KG1 (cell line): ENCODE data around the gene SELPLG.
"Not testable (repeated sequence)": the region's sequence is repeated elsewhere in the genome, so short reads cannot be mapped to it uniquely, and the experiment has no call there.

Experiments used
- DNase-seq: peaks from one replicate; lab custom pipeline; 2025; lab: John Stamatoyannopoulos, UW

Gene SELPLG

DNA sequence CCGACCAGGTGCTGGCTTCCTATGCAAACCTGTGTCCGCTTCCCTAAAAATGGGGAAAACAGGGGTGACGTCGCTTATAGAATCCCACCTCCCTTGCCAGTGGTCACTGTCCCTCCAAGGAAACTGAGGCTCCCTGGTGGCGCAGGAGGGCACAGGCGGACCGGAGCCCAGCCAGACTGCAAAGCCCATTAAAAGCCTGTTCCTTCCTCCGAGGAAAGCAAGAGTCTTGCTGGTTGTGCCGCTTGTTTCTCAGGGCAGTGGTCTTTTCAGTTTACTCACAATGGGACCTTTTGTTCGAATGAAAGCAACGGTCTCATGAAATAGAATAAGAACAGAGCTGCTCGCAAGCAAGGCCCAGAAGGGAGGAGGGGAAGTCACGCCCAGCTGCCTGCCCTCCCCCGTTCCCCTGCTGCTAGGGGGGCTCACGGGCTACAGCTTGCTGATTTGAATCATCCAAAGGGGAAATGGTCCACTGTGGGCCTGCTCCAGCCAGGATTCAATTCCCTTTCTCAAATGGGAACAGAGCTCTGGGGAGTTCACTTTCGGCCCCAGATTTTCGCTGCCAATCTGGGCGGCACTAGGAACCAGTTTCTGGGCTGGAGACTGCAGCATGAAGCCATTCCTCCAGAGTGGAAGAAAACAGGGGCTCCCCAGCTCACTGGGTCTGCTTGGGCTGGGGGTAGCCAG lies 4.6 kb upstream of the SELPLG start:
- no peak for DNase-seq

DNA sequence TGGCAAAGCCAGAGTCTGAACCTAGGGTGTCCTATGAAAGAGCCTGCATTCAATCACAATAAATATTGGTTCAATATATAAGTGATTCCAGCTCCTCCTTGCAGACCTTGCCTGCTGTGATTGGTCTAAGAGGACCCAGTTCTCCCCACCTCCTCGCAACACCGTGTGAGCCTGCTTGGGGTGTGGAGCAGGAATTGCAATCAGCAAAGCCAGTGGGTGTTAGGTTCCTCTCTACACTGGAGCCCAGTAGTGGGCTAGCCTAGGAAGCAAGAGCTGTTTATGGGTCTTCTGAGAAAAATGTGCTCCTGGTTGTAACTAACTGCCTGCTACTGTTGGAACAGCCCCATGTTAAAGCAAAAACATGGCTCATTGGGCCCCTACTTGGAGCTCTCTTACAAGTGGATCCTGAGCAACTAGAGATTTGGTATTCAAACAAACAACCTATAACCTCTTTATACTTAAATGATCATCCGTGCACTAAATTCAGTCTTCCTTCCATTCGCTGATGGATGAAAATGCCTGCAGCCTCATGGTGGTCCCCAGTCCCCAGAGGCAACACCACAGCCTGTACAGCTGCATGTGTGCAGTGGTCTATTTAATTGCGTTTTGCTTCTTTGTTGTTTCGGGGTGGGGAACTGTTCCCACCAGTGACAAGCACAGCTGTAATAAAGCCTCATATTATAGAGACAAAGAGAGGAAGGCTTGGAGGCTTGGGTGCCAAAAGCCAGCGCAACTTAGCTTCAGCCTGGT lies 3.7 kb upstream of the SELPLG start:
- no peak for DNase-seq

DNA sequence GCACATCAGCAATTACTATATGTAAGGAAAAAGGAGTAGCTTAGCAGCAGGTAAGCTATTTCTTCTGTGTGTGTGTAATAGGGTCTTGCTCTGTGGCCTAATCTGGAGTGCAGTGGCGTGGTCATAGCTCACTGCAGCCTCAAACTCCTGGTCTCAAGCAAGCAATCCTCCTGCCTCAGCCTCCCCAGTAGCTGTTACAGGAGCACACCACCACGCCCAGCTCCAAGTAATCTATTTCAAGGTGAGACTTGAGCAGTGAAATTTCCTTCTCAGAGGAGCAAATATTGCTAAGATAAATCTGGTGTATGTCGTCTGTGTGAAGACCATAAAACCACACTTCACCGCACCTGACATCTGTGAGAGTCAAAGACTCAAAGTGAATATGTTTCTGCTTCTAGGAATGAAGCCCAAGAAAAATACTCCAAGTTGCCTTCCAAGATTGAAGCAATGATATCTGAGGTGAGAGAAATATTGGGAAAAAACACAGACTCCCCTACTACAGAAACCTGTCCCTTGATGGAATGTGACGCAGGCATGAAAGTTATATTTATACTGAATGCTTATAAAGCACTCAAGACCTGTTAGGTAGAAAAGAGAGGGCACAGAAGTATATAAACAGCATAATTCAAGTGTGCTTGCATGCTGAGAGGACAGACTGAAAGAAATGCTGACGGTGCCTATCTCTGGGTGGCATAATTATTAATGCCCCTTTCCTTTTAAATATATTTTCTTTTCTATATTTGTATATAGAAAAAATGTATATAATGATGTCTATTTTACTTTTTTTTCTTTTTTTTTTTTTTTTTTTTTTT lies 2.5 kb upstream of the SELPLG start:
- DNase-seq = no peak

DNA sequence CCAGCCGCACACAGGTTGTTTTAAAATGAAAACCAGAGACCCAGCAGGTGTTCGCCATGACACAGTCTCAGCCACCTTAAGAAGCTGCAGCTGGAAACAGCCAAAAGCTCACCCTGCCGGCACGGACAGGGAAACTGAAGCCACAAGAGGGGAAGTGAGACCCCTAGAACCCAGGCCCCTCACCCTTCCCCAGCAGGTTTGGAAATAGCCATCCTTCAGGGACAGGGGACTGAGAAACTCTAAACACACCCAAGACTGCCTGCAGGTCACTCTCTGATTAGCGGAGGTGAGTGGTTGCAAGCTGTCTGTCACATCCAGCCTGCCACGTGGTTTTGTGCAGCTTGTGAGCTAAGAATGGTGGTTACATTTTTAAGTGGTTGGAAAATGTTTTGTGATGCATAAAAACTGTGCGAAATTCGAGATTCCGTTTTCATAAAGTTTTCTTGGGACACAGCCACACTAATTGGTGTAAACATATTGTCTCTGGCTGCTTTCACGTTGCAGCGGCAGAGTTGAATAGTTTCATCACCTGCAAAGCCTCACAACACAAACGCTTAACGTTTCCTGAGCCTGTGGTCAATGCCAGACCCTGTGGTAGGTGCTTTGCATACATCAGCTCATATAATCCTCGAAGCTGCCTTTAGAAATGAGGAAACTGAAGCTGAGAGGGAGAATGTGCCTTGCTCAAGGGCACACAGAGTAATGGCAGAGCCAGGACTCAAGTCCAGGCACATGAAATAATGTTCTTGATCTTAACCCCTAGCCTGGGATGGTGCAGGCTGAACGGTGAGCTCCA lies 1.7 kb upstream of the SELPLG start:
- DNase-seq = peak; percentile 93

DNA sequence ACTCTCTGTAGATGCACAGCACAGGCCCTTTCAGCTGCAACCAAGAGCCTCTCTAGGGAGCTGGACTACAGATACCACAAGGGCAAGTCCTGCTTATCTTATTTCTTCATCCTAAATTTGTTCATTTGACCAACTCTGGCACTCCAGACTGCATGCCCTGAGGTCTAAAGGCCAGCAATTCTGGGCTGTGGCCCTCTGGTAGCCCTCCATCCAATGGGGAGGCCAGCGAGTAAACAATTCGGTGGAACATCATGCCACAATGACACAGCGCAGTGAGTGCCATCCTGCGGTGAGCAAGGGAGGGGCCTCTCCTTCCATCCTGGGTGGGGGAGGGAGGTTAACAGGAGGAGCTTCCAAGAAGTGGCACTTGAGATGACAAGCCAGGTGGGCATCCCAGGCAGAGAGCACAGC lies 652 bp upstream of the SELPLG start:
- DNase-seq = no peak

DNA sequence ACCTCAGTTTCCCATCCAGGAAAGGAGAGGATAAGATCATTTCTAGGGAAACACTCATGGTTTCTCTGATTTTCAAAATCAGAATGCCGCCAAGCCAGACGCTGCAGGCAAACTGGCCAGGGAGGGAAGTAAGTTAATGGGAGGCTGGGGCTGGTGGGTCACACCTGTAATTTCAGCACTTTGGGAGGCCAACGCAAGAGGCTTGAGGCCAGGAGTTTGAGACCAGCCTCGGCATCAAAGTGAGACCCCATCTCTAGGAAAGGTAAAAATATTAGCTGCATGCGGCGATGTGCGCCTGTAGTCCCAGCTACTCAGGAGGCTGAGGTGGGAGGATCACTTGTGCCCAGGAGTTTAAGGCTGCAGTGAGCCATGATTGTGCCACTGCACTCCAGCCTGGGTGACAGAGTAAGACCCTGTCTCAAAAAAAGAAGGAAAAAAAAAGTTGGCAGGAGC lies 587 bp downstream of the SELPLG start:
- DNase-seq = no peak

DNA sequence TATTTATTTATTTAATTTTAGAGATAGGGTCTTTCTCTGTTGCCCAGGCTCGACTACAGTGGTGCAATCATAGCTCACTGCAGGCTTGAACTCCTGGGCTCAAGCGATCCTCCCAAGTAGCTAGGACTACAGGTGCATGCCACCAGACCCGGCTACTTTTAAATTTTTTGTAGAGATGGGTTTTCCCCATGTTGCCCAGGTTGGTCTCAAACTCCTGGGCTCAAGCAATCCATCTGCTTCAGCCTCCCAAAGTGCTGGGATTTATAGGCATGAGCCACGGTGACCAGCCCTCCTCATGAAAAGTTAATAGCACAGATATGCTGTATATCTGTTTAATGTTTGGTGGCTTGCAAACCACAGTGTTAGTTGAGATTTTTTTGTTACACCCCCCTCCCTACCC lies 2.4 kb downstream of the SELPLG start:
- not testable (repeated sequence) for DNase-seq

DNA sequence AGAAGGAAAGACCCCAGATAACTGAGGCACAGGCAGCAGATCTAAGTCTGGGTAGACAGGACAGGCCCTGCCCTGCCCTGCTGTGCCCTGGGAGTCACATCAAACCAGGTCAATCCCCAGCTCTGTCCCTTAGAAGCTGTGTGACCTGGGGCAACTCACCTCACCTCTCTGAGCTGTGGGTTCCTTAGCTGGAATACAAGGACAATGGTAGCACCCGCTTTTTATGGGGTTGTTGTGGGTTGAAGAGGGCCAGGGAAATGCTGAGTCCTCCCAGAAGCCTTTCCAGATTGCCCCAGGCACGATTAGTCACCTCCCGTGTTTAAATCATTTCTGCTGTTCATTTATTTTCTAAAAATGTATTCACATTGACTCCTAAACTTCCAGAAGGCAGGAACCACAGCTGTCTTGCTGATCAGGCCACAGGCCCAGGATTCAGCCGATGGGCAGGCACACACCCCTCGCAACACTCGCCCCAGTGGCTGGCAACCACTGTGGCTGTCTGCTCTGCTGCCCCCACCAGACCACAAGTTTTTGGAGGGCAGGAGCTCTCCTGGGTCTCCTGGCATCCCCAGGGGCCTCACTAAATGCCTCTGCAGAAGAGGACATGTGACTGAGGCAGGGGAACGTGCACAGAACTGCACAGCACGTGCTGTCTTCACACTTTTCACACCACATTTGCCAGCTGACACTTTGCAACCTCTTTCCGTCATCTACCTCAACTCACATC lies 3.0 kb downstream of the SELPLG start:
- no peak for DNase-seq

DNA sequence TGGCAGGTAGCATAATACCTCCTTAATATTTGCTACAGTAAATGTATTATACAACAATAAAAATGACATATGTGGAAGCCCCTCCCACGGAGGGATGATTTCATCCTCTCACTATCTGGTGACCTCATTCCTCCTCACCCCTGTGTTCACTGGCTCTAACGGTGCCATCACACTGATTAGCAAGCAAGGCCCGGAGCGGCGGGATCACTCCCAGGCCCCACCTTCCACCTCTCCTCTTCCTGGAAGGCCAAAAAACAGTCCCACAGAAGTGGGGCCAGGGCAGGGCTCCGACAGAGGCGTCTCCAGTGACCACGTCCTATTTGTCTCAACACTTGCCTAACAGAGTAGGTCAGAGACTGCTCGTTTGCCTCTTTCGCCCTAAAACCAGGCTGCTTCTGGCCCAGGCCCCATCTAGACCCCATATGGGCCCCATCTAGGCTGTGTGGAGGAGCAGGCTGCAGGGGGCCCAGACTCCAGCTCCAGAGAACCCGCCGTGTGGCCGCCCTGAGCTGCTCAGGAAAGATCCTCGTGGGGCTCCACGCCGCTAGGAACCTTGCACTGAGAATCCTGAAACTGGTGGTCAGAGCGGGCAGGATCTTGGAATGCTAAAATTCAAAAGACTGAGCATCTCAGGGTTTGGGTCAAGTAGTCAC lies 3.7 kb downstream of the SELPLG start:
- no peak for DNase-seq

DNA sequence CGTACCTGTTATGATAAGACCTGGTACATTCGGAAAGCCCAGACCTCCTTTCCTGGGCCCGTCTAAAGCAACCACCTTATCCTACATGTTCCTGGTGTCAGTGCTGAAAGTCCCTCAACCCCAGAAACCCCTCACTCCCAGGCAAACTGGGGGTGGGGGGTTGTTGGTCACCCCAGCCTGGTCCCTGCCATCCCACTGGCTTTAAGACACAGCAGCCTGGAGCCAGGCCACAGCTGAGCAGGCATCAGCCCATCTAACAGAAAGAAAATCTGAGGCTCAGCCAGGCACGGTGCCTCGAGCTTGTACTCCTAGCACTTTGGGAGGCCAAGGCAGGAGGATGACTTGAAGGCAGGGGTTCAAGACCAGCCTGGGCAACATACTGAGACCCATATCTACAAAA lies 4.5 kb downstream of the SELPLG start:
- DNase-seq = no peak

DNA sequence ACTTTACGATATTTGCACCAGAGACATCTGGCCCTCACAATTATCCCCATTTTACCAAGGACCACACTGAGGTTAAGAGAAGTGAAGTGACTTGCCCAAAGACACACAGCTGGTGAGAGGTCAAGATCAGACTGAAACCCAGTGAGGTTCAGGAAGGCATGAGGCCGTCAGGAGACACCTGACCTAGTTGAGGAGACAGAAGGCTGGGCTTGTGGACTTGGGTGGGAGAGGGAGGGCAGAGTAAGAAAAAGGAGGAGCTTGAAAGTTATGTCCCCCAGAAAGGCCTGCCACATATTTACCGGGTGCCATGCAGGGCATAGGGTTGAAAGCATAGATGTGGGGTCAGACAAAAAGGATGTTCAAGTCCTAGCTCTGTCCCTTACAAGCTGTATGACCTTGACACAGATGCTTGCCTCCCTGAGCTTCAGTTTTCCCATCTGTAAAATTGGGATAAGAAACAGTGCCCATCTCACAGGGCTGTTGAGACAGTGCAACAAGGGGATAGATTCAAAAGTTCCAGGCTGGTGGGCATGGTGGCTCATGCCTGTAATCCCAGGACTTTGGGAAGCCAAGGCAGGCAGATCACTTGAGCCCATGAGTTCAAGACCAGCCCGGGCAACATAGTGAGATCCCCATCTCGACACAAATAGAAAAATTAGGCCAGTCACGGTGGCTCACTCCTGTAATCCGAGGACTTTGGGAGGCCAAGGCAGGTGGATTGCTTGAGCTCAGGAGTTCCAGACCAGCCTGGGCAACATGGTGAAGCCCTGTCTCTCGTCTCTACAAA lies 6.4 kb downstream of the SELPLG start:
- DNase-seq = no peak

DNA sequence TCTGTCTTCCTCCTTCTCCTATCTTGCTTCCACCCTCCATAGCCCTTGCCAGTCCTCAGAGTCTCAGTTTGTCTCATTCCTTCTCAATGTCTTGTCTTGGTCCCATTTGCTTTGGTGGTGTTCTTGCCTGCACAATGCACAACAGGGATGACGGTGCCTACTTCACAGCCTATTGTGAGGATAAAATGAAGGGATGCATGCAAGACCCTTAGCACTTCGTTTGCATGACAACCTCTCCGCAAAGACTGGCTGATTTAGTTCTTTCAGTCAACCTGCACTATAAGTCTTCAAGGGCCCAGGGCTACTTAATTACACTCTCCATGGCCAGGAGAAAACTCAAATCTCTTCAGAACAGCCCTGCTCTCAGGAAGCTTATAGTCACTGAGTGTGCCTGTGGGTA lies 8.5 kb downstream of the SELPLG start:
- no peak for DNase-seq

DNA sequence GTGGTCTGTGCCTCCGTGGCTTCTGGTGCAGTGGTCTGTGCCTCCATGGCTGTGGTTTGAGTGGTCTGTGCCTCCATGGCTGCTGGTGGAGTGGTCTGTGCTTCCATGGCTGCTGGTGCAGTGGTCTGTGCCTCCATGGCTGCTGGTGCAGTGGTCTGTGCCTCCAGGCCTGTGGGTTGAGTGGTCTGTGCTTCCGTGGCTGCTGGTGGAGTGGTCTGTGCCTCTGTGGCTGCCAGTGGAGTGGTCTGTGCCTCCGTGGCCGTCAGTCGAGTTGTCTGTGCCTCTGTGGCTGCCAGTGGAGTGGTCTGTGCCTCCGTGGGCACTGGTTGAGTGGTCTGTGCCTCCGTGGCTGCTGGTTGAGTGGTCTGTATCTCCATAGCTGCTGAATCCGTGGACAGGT lies 10.1 kb downstream of the SELPLG start:
- no peak for DNase-seq

DNA sequence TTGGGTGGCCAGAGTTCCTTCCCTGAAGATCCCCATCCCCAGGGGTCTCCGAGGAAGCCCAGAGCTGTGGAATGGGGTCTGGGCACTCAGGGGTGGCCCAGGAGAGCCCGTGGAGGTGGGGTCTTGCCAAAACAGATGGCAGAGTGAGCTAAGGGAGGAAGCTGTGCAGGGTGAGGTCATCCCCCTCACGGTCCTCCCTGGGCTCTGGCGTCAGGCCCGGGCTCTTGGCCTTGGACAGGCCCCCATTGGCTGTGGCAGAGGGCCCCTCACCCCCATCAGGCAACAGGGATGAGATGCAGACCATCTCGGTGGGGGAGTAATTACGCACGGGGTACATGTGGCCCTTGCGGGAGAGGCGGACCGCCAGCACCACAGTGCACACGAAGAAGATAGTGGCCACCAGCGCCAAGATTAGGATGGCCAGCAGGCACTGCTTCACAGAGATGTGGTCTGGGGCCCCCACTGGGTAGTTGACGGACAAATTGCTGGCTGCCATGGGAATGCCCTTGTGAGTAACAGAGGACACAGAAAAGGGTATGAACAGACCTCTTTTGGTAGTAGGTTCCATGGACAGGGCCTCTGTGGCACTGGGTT lies 10.7 kb downstream of the SELPLG start:
- DNase-seq = no peak

DNA sequence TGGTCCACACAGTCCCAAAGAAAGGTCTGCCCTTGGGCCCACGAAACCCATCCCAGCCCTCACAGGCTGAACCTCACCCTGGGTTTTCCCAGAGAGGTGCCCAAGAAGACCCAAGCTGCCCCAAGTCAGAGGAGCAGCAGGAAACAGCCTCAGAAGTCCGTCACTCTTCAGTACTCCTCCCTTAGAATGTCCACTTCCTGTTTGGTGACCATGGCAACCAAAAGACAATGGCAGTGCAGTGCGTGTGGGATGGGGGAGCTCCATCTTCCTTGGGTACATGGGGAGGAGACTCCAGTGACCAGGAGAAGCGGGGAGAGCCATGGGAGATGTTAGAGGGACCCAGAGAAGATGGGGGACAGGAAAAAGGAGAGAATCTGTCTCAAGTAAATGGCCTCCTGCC lies 11.3 kb downstream of the SELPLG start:
- no peak for DNase-seq

DNA sequence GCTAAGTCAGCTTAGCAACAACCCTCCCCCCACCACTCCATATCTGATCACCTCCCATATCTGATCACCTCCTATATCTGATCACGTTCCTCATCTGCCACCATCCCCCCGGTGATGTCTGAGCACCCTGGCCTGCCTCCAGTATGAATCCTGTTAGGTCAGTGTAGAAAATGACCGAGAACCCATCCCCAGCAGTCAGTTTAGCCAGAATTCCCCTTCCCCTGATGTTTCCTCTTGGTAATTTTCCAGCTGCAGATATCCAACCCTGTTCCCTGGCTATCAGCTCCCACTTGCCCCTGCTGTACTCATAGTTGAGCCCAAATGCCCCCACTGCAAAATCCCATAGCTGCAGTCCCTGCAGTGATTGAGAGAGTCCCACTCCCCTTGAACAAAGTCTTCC lies 12.5 kb downstream of the SELPLG start:
- DNase-seq = no peak

DNA sequence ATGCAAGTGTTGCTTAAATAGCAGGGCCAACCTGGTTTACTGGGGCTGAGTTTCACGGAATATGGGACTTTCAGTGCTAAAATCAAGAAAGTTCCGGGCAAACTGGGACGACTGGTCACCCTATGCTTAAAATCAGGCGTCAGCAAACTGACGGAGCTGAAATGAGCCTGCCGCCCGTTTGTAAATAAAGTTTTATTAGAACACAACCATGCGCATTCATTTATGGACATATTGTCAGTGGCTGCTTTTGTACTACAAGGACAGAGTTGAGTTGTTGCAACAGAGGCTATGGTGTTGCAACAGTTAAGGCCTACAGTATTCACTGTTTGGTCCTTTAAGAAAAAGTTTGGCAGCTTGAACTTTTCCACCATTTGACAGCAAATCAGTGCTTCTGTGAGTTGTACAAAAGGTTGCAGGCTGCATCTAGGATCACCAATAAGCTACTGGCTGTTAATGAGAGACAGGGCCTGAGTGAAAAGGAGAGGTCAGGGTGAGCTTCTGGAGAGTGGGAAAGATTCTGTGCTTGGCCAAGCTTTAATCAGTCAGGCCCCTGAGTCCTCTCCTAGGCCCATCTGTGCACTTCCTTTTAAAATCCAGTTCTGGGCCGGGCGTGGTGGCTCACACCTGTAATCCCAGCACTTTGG lies 13.3 kb downstream of the SELPLG start:
- DNase-seq = no peak

DNA sequence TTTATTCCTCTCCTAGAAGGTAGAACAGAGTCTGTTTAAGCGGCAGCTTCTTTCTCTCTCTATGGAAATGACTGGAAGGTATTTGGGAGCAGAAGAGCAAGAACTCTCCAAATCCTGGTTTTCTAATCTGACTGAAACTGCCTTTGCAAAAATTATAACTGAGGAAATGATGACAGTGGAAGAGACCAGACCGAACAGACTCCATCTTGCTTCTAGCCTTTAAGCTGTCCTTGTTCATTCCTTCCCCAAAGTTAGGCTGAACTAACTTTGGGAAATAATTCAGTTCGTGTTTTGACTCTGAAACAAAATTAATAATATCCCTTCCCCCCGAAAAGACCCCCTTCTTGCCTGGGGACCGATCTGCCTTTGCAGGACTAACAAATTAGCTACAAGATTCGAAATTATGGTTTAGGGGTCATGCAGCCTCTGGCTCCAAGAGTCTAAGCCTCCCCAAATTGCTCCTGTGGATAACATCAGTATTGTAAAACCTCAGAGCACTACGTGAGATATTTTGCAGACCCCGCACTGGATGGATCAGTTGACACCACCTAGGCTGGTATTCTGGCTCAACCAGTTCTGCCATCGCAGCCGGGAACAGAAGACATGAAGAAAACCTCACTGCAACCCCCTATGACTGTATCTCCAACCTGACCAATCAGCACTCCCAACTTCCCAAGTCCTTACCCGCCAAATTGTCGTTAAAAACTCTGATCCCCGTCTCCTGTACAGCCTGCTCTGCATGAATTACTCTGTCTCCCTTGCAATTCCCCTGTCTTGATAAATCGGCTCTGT lies 14.1 kb downstream of the SELPLG start:
- no peak for DNase-seq
